Caco-2 (cell line): ENCODE measurements around the gene C1R. TPM values are rescaled to one million over a fixed set of nuclear protein-coding genes. Genes with fewer than 3 reads are reported as not detected.

ENCODE experiments used
- BruUV-seq: library from RNA; stranded (reverse); fragments of 400-500 nt; replicated peaks from 2 replicates; lab custom pipeline; 2021; lab: Mats Ljungman, UMichigan
- CTCF ChIA-PET: fragments of 300-600 bp; sonication (Branson Sonifier 250); formaldehyde crosslinking; loops from one replicate; lab custom pipeline; 2022; ENCODE audit warnings: antibody characterized with exemption; lab: Charles Lee
- POLR2A ChIA-PET: fragments of 300-600 bp; sonication (Branson Sonifier 250); formaldehyde crosslinking; loops from one replicate; lab custom pipeline; 2022; ENCODE audit warnings: antibody characterized with exemption; lab: Charles Lee
- DNase-seq, 2 experiments: peaks; one replicate each; pipeline versions ENCODE4 v3.0.0 to v3.0.0-alpha.2; 2020 to 2022
- H3K27me3 ChIP-seq: replicated peaks from 2 replicates; pipeline ENCODE4 v1.6.0; 2011; ENCODE audit warnings: low read length; ENCODE audit not compliant: control insufficient read depth, insufficient read depth
- H3K36me3 ChIP-seq: 2 replicates; pipeline ENCODE4 v1.5.1; 2011; ENCODE audit warnings: low read length; ENCODE audit not compliant: control insufficient read depth, insufficient read depth
- H3K4me1 ChIP-seq: fragments of 250-450 bp; sonication (Bioruptor Pico); 2 replicates; pipeline ENCODE4 v1.5.1; 2020; ENCODE audit warnings: mild to moderate bottlenecking
- H3K4me3 ChIP-seq: 2 replicates; pipeline ENCODE4 v1.5.1; 2011; ENCODE audit warnings: low read depth, mild to moderate bottlenecking, control low read depth, low read length
- H3K9me3 ChIP-seq: fragments of 250-450 bp; sonication (Bioruptor Pico); 2 replicates; pipeline ENCODE4 v1.5.1; 2020; ENCODE audit warnings: mild to moderate bottlenecking, moderate library complexity
- H3K27ac Mint-ChIP-seq: one replicate; pipeline ENCODE4 v1.8.0; 2022; ENCODE audit warnings: mixed read lengths; ENCODE audit not compliant: unreplicated experiment
- H3K27me3 Mint-ChIP-seq: one replicate; pipeline ENCODE4 v1.8.0; 2022; ENCODE audit warnings: mixed read lengths; ENCODE audit not compliant: insufficient read depth, unreplicated experiment
- H3K36me3 Mint-ChIP-seq: one replicate; pipeline ENCODE4 v1.8.0; 2022; ENCODE audit warnings: mild to moderate bottlenecking, mixed read lengths; ENCODE audit not compliant: insufficient read depth, unreplicated experiment
- H3K4me1 Mint-ChIP-seq: one replicate; pipeline ENCODE4 v1.8.0; 2022; ENCODE audit warnings: low read depth, mixed read lengths; ENCODE audit not compliant: unreplicated experiment
- H3K4me3 Mint-ChIP-seq: one replicate; pipeline ENCODE4 v1.8.0; 2022; ENCODE audit warnings: mild to moderate bottlenecking, moderate library complexity, mixed read lengths; ENCODE audit not compliant: unreplicated experiment
- H3K9me3 Mint-ChIP-seq: one replicate; pipeline ENCODE4 v1.8.0; 2022; ENCODE audit warnings: mixed read lengths; ENCODE audit not compliant: unreplicated experiment
- CTCF ChIP-seq, 2 experiments: fragments of 200-600 bp in 1 of 2; IDR thresholded peaks; 1 replicate in 1 of 2; 2 replicates in 1 of 2; pipeline versions ENCODE4 v1.5.1 to v1.8.0; 2011 to 2022; ENCODE audit warnings: antibody characterized with exemption in 1 of 2, control low read depth in 1 of 2, inconsistent platforms in 1 of 2, low read depth in 1 of 2, low read length in 1 of 2, mild to moderate bottlenecking in 1 of 2, moderate library complexity in 1 of 2; ENCODE audit not compliant: insufficient read depth in 1 of 2, severe bottlenecking in 1 of 2, unreplicated experiment in 1 of 2
- intact Hi-C: fragments of 100-400 bp; cut with micrococcal nuclease; formaldehyde crosslinking; loops from one replicate; pipeline ENCODE4 v1.10.0; 2022; ENCODE audit not compliant: unreplicated experiment
- total RNA-seq: library from RNA; stranded (reverse); gene quantifications from 2 replicates; pipeline ENCODE4 v1.2.3, GENCODE V29; 2022

C1R gene
- total RNA-seq, 1 experiment from 2014 or later, result 3.9 TPM

- Histone ChIP-seq H3K36me3 (0 out of 2 replicates have a peak, but pooled peaks cover 2% of the 10 kb centered on the region), H3K4me3 (no peak overlapping the region), H3K9me3 (no peaks in the 10 kb centered on the region), H3K4me1 (no peaks in the 10 kb centered on the region), H3K27me3 (no peaks in the 10 kb centered on the region)
- intact Hi-C loops, result no loop called here
- DNase-seq, result no peak
- Mint-ChIP-seq H3K27ac (no peak overlapping the region), H3K36me3 (peaks cover 11% of the 10 kb centered on the region), H3K9me3 (no peaks in the 10 kb centered on the region), H3K27me3 (no peaks in the 10 kb centered on the region), H3K4me1 (no peaks in the 10 kb centered on the region), H3K4me3 (no peak overlapping the region)
- CTCF ChIA-PET, result interaction anchor here (1.0 kb wide), 1 partner anchor 16 kb away, joined by 4 read pairs; no protein-coding TSS in a partner anchor
- TF ChIP-seq CTCF (IDR thresholded peaks at IDR 0.05; ENCODE audit: insufficient read depth in 1 of 2, low read depth in 1 of 2, low read length in 1 of 2, severe bottlenecking in 1 of 2, unreplicated experiment in 1 of 2), result no peak
- POLR2A ChIA-PET, result no interaction called here
- no TSS peak for BruUV-seq
These were observed 47.0 kb upstream of the C1R start for GRCh38 chr12:7139200-7139599.

- intact Hi-C loops, result no loop called here
- Histone ChIP-seq H3K4me1 (no peaks in the 10 kb centered on the region), H3K4me3 (no peak overlapping the region), H3K9me3 (no peaks in the 10 kb centered on the region), H3K36me3 (peaks cover 2% of the 10 kb centered on the region; the same call in 1 of the 2 replicates), H3K27me3 (no peaks in the 10 kb centered on the region)
- Mint-ChIP-seq H3K4me1 (no peaks in the 10 kb centered on the region), H3K27ac (no peak overlapping the region), H3K36me3 (peaks cover 11% of the 10 kb centered on the region), H3K9me3 (no peaks in the 10 kb centered on the region), H3K4me3 (no peak overlapping the region), H3K27me3 (no peaks in the 10 kb centered on the region)
- no peak for TF ChIP-seq CTCF (IDR thresholded peaks at IDR 0.05; ENCODE audit: insufficient read depth in 1 of 2, low read depth in 1 of 2, low read length in 1 of 2, severe bottlenecking in 1 of 2, unreplicated experiment in 1 of 2)
- DNase-seq, result no peak
- POLR2A ChIA-PET, result no interaction called here
- CTCF ChIA-PET, result no interaction called here
- BruUV-seq, result no TSS peak
These were observed 45.7 kb upstream of the C1R start for GRCh38 chr12:7137908-7138307.

GRCh38 chr12:7136676-7137075 lies 44.4 kb upstream of the C1R start:
- 0 out of 2 replicates have a peak, but pooled peaks cover under 1% of the 10 kb centered on the region for H3K4me1 ChIP-seq
- H3K27me3 ChIP-seq, result no peaks in the 10 kb centered on the region
- POLR2A ChIA-PET, result no interaction called here
- H3K9me3 ChIP-seq, result no peaks in the 10 kb centered on the region
- Mint-ChIP-seq H3K4me3 (no peak overlapping the region), H3K27ac (no peak overlapping the region), H3K4me1 (peaks cover 2% of the 10 kb centered on the region), H3K9me3 (no peaks in the 10 kb centered on the region), H3K36me3 (peaks cover 11% of the 10 kb centered on the region), H3K27me3 (no peaks in the 10 kb centered on the region)
- CTCF ChIA-PET, result no interaction called here
- H3K36me3 ChIP-seq, result peaks cover 2% of the 10 kb centered on the region; the same call in 1 of the 2 replicates
- BruUV-seq, result no TSS peak
- no peak for DNase-seq
- intact Hi-C loops, result no loop called here
- H3K4me3 ChIP-seq, result no peak overlapping the region
- TF ChIP-seq CTCF (IDR thresholded peaks at IDR 0.05; ENCODE audit: insufficient read depth in 1 of 2, low read depth in 1 of 2, low read length in 1 of 2, severe bottlenecking in 1 of 2, unreplicated experiment in 1 of 2), result no peak
